GM12801 (cell line): Measurements from ENCODE around the gene LRMDA.

Experiments used
- TF ChIP-seq, protein P1 (sequence below): IDR thresholded peaks from one replicate; pipeline ENCODE4 v1.5.1; 2011; ENCODE audit warnings: control low read depth; ENCODE audit not compliant: insufficient read length; ENCODE audit errors: extremely low read depth

Gene LRMDA

DNA sequence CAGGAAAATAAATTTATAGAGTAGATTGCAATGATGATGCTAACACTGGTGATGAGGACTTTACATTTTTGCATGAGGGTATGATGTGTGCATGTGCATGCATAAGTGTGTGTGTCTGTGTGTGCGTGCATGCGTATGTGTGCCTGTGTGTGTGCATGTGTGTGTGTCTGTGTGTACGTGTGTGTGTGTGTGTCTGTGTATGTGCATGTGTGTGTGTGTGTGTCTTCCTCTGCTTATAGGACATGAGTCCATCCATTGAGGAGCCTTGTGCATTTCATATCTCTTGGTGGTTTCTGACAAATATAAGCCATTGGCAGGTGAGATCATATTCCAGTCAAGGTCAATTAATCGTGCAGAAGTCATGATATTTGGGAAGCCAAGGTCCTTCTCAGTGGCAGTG is 277.8 kb downstream of the LRMDA start:
- TF ChIP-seq, protein P1, sequence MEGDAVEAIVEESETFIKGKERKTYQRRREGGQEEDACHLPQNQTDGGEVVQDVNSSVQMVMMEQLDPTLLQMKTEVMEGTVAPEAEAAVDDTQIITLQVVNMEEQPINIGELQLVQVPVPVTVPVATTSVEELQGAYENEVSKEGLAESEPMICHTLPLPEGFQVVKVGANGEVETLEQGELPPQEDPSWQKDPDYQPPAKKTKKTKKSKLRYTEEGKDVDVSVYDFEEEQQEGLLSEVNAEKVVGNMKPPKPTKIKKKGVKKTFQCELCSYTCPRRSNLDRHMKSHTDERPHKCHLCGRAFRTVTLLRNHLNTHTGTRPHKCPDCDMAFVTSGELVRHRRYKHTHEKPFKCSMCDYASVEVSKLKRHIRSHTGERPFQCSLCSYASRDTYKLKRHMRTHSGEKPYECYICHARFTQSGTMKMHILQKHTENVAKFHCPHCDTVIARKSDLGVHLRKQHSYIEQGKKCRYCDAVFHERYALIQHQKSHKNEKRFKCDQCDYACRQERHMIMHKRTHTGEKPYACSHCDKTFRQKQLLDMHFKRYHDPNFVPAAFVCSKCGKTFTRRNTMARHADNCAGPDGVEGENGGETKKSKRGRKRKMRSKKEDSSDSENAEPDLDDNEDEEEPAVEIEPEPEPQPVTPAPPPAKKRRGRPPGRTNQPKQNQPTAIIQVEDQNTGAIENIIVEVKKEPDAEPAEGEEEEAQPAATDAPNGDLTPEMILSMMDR: no peak

GRCh38 chr10:75709811-75710210 is 278.4 kb downstream of the LRMDA start:
- TF ChIP-seq, protein P1: no peak

- TF ChIP-seq, protein P1: no peak
Observed at GRCh38 chr10:75712242-75712880, 280.9 kb downstream of the LRMDA start.

DNA sequence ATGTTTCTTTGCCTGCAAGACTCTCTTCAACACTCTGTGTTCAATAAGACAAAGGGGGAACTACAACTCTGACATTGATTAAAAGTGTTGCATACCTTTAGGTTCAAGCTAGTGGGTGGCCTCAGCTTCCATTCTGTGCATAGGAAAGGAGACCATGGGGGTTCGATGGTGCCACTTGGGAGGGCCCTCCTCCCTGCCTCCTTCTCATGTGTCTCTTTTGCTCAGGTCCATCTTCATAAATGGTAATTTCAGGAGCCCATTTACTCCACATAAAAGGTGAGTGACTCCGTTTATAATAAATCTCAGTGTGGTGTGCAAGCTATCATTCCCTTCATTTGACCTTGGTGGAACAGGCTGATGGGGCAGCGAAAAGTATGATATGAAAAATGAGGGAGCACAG is 285.1 kb downstream of the LRMDA start:
- TF ChIP-seq, protein P1: no peak

- TF ChIP-seq, protein P1: no peak
Observed at GRCh38 chr10:75717126-75717916, 285.9 kb downstream of the LRMDA start.

DNA sequence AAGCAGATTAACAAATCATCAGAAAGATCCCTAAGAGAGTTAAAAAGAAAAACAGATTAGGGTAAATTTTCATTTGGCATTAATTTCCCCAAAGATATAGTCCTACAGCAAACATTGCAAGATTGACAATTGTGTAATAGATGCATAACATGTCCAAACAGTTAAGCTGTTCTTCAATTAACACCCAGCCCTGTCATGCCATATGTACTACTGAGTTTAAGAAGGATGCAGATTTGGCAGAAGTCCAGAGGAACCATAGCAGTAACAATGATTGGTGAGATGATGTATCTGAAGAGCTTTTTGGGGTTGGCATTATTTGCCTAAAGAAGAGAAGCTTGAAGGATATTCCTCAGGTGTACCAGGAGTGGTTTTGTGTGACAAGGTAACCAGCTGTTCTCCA is 287.6 kb downstream of the LRMDA start:
- TF ChIP-seq, protein P1: no peak

GRCh38 chr10:75720157-75720556 is 288.7 kb downstream of the LRMDA start:
- TF ChIP-seq, protein P1: no peak
